Lung microvascular endothelial cell (primary cell): ENCODE results near the gene PNISR. TPM values are rescaled to one million over a fixed set of nuclear protein-coding genes. Genes with fewer than 3 reads are reported as not detected.

Experiments
- DNase-seq, 2 donors: peaks; one replicate each; pipeline versions ENCODE4 v3.0.0 to v3.0.0-alpha.2; 2010; ENCODE audit warnings: low read depth in 2 of 2
- total RNA-seq: library from RNA; depleted of rRNA; stranded (reverse); fragments of >200 nt; gene quantifications from 2 replicates; pipeline ENCODE4 v1.2.1, GENCODE V29; 2014

The PNISR gene
- total RNA-seq, 1 donor from 2014 or later: 35.3 TPM

GRCh38 chr6:99407076-99407475 is 18.0 kb downstream of the PNISR start:
- DNase-seq: no peak

- peak; percentile 35 to 61 for DNase-seq
Observed at GRCh38 chr6:99402448-99402847, 22.7 kb downstream of the PNISR start.

- no peak for DNase-seq
Observed at GRCh38 chr6:99397287-99397686, 27.8 kb downstream of the PNISR start.

GRCh38 chr6:99393698-99394531 is 31.2 kb downstream of the PNISR start, which contains the start of gene COQ3:
Gene COQ3, minus strand, starts transcription at chr6:99394195. Its CDS starts 16 bp downstream, at chr6:99394179.
- peak; percentile 78 to 83 for DNase-seq

GRCh38 chr6:99393366-99393697 is 31.8 kb downstream of the PNISR start:
- no peak for DNase-seq

- DNase-seq: no peak
Observed at GRCh38 chr6:99390896-99391295, 34.2 kb downstream of the PNISR start.

GRCh38 chr6:99384507-99384906 is 40.6 kb downstream of the PNISR start:
- DNase-seq: no peak

- DNase-seq: no peak
Observed at GRCh38 chr6:99378636-99379035, 46.5 kb downstream of the PNISR start.

- no peak for DNase-seq
Observed at GRCh38 chr6:99369533-99369932, 55.6 kb downstream of the PNISR start.

GRCh38 chr6:99366852-99367251 is 58.3 kb downstream of the PNISR start:
- no peak for DNase-seq

- DNase-seq: no peak
Observed at GRCh38 chr6:99364026-99364425, 61.1 kb downstream of the PNISR start.

- DNase-seq: no peak
Observed at GRCh38 chr6:99362678-99363268, 62.3 kb downstream of the PNISR start.

- no peak for DNase-seq
Observed at GRCh38 chr6:99359800-99360199, 65.3 kb downstream of the PNISR start.

GRCh38 chr6:99356641-99357040 is 68.5 kb downstream of the PNISR start:
- no peak for DNase-seq

- no peak for DNase-seq
Observed at GRCh38 chr6:99354983-99355382, 70.1 kb downstream of the PNISR start.

- no peak for DNase-seq
Observed at GRCh38 chr6:99353126-99353525, 72.0 kb downstream of the PNISR start.

GRCh38 chr6:99350573-99350972 is 74.5 kb downstream of the PNISR start:
- DNase-seq: no peak

GRCh38 chr6:99349171-99350141 is 75.7 kb downstream of the PNISR start, which contains the start of gene FAXC:
Gene FAXC, minus strand, starts transcription at chr6:99349674. Its CDS starts 302 bp downstream, at chr6:99349372.
- peak; percentile 7 to 57 for DNase-seq

- no peak for DNase-seq
Observed at GRCh38 chr6:99348288-99349170, 76.6 kb downstream of the PNISR start.
